Islet precursor cell (in vitro differentiated cells): ENCODE results near the gene CCL21.

Source experiments
- DNase-seq: peaks from one replicate; pipeline ENCODE4 v3.0.0-alpha.2; 2018

Gene CCL21

DNA sequence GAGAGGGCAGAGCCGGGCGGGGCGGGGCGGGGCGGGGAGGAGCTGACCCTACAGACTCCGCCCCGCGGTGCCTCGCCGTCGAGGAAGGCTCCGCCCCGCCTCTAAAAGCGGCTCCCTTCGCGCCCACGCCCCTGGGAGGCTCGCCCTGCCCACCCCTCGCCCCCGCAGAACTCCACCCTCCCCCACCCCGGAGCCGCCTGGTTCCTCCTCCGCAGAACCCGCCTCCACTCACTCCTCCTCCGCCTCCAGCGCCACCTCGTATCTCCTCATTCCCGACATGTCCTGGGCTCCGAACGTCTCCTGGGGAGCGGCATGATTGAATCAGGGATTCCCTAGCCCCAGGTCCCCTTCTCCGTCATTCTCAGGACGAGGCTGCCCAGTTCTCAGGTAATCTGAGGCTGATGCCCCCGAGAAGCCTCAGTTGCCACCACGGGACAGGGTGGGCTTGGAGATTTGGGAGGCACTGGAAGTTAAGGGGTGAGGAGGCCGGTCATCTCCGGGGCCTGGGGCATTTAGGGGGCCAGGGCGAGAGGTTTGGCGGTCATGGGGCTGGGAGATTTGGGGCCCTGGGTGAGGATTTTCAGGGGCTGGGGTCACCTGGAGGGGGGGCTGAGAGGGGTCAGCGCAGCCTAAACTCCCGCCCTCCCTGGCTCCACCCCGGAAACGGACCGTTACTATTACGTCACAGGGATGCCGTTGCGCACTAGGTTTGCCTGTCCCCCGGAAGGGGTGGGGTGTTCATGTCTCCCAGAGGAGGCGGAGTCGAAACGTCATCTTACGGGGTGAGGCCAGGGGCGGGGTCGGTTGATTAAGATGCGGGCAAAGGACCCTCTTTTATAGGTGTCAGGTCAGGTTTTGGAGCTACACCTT lies 44.3 kb downstream of the CCL21 start:
- DNase-seq: peak; percentile 97

DNA sequence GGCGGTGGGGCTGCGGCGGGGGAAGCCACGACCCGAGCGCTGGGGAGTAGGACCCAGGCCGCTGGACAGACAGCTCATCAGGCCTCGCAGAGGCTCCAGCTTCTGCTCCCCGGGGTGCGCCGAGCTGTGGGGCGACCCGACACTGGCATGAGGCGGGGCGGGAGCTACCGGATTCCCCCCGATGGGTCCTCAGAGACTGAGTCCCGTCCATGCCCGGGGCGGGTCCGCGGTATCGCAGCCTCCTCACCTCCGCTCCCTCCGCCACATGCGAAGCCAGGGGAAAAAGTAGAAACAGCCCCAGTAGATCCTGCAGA lies 44.9 kb downstream of the CCL21 start:
- DNase-seq: no peak

DNA sequence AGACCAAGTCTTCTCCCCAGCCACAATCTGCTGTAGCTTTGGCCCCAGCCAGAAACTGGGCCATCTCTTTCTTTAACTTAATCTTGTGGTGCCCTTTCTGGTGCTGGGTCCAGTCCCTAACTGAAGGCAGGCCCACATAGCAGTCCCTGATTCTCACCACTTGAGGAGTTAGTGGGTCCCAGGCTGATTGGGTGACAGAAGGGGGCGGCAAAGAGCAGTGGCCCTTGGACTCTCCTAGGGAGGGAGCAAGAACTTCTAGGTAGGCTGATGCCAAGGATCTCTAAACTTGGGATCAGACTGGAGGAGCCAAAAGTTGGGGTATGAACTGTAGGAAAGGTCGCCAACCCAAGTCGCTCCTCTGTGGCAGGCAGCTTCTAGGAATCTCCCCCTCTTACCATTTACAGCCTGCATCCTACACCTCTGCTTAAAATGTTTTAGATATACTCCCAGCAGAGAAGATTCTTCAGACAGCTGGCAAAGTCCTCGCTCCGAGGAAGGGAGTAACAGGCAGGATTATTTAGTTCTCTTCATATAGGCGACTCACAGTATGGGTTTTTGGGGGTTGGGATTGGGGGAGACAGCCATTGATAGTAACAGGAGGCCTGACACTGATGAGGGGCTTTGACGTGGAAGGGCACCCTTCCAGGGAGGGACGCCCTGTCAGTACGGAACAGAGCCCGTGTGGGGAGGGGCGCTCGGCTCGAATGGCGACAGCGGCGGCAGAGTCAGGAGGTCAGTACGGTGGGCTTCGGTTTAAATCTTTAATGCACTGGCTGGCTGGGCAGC lies 45.5 kb downstream of the CCL21 start:
- peak; percentile 93 for DNase-seq

- no peak for DNase-seq
Observed at GRCh38 chr9:34663303-34663605, 46.7 kb downstream of the CCL21 start.

DNA sequence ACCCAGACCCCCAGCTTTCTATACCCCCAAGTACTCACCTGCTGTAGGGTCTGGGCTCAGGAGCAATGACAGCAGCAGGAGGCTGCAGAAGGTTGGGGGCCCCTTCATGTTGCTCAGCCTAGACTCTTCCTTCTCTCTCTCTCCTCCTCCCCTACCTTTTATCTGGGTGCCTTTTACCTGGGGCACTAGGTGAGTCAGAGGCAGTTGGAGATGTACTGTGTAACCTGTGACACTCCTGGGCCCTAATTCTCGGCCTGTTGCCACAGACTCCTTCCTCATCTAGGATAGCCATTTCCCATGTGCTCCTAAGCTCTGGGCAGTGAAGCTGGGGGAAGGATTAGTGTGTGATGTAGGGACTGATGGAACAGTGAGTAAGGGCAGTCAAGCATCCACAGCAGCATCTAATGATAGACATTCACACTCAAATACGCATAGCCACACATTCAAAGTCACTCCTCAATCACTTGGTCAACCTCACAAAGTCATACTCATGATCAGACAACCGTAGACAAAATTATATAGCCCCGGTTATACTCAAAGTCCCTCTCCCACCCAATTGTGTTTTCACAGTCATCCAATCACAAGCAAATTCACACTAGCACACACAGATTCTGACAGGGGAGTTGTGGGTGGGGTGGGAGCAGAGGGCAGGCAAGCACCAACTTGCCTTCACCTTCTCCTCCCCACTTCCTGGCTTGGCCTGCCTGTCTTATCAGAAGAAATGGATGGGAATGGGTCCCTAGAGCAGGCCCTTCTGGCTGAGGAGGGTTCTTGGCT lies 47.2 kb downstream of the CCL21 start, which contains the start of gene CCL27:
CCL27 (minus strand) TSS at position 132 of the 777 bp plus-strand sequence; CDS start at position 108, 24 bp downstream.
- DNase-seq: no peak

DNA sequence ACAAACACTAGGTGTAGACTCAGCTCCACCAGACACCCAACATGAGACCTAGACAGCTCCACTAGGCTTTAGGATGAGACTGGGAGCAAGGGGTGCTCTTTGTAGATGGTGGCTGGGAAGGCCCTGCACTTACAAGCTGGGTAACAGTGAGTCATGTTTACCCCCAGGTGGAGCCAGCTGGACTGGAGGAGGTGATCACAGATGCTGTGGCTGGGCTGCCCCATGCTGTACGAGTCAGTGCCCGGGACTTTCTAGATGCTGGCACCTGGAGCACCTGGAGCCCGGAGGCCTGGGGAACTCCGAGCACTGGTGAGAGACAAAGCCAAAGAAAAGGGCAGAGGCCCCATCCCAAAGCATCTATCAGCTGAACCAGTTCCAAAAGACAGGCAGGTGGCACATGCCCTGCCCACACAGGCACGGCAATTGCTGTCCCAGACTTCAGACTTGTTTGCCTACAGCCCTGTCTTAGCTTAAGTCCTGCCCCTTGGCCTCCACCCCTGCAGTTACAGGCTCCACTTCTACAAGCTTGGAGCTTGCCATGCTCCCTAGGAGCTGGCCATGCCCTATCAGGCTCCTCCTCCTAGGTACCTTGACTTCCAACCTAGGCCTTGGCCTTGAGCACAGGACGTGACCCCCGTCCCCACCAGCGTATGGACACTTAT lies 50.2 kb downstream of the CCL21 start:
- DNase-seq: peak; percentile 62
